Dermis blood vessel endothelial cell (primary cell): ENCODE data around the gene ETS2. TPM values are rescaled to one million over a fixed set of nuclear protein-coding genes. Genes with fewer than 3 reads are reported as not detected.

Experiments used
- DNase-seq: peaks from one replicate; pipeline ENCODE4 v3.0.0; 2010
- total RNA-seq: library from RNA; depleted of rRNA; stranded (reverse); fragments of >200 nt; gene quantifications from 2 replicates; pipeline ENCODE4 v1.2.3, GENCODE V29; 2014

The ETS2 gene
- total RNA-seq, 1 donor from 2014 or later, result 26.2 TPM

- DNase-seq, result no peak
Observed at GRCh38 chr21:38861989-38862683, 56.4 kb downstream of the ETS2 start.

- no peak for DNase-seq
Observed at GRCh38 chr21:38863291-38863690, 57.6 kb downstream of the ETS2 start.

GRCh38 chr21:38863843-38864363 lies 58.2 kb downstream of the ETS2 start:
- DNase-seq, result no peak

- no peak for DNase-seq
Observed at GRCh38 chr21:38864964-38865363, 59.2 kb downstream of the ETS2 start.

GRCh38 chr21:38869196-38869595 lies 63.5 kb downstream of the ETS2 start:
- DNase-seq, result no peak

- peak; percentile 11 for DNase-seq
Observed at GRCh38 chr21:38869946-38870345, 64.2 kb downstream of the ETS2 start.
